ENCODE results near the gene LYPD8.

DNA sequence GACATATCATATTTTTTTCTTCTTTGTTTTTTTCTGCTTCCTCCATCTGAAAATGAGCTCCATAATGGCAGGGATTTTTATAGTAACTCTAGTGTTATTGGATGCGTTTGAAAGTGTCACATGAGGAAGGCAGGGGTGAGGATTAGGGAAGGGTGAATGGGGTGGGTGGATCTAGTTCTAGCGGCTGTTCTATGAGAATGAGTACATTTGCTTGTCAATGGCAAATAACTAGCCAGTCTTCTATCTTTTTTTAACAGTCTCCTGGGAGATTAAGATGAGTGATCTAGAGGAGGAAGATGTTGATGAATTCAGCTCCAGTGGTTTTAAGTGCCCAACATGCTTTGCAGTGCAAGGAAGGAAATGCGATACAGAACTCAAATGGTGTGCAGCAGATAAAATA, 58.8 kb downstream of the LYPD8 start:
- TF ChIP-seq, protein P1, sequence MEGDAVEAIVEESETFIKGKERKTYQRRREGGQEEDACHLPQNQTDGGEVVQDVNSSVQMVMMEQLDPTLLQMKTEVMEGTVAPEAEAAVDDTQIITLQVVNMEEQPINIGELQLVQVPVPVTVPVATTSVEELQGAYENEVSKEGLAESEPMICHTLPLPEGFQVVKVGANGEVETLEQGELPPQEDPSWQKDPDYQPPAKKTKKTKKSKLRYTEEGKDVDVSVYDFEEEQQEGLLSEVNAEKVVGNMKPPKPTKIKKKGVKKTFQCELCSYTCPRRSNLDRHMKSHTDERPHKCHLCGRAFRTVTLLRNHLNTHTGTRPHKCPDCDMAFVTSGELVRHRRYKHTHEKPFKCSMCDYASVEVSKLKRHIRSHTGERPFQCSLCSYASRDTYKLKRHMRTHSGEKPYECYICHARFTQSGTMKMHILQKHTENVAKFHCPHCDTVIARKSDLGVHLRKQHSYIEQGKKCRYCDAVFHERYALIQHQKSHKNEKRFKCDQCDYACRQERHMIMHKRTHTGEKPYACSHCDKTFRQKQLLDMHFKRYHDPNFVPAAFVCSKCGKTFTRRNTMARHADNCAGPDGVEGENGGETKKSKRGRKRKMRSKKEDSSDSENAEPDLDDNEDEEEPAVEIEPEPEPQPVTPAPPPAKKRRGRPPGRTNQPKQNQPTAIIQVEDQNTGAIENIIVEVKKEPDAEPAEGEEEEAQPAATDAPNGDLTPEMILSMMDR (IDR thresholded peaks at IDR 0.05) = no peak
- TF ChIP-seq, protein P2, sequence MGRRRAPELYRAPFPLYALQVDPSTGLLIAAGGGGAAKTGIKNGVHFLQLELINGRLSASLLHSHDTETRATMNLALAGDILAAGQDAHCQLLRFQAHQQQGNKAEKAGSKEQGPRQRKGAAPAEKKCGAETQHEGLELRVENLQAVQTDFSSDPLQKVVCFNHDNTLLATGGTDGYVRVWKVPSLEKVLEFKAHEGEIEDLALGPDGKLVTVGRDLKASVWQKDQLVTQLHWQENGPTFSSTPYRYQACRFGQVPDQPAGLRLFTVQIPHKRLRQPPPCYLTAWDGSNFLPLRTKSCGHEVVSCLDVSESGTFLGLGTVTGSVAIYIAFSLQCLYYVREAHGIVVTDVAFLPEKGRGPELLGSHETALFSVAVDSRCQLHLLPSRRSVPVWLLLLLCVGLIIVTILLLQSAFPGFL (CRISPR knock-in tag; IDR thresholded peaks at IDR 0.05; ENCODE audit: borderline replicate concordance) = no peak
- TF ChIP-seq CBFB (CRISPR knock-in tag; IDR thresholded peaks at IDR 0.05; ENCODE audit: low read depth) (no peak), NFE2L1 (CRISPR knock-in tag; IDR thresholded peaks at IDR 0.05) (no peak), SMAD4 (CRISPR knock-in tag; IDR thresholded peaks at IDR 0.05) (no peak), MXD4 (CRISPR knock-in tag; IDR thresholded peaks at IDR 0.05; ENCODE audit: borderline replicate concordance) (no peak), ATF2 (CRISPR knock-in tag; IDR thresholded peaks at IDR 0.05; ENCODE audit: borderline replicate concordance, low read depth) (no peak), FOXP1 (CRISPR knock-in tag; IDR thresholded peaks at IDR 0.05; ENCODE audit: borderline replicate concordance) (no peak), ATF3 (CRISPR knock-in tag; conservative IDR thresholded peaks at IDR 0.05) (no peak), ESRRA (CRISPR knock-in tag; IDR thresholded peaks at IDR 0.05; ENCODE audit: borderline replicate concordance) (no peak), ARID4B (CRISPR knock-in tag; IDR thresholded peaks at IDR 0.05; ENCODE audit: borderline replicate concordance) (no peak)
- TF ChIP-seq, protein P3, sequence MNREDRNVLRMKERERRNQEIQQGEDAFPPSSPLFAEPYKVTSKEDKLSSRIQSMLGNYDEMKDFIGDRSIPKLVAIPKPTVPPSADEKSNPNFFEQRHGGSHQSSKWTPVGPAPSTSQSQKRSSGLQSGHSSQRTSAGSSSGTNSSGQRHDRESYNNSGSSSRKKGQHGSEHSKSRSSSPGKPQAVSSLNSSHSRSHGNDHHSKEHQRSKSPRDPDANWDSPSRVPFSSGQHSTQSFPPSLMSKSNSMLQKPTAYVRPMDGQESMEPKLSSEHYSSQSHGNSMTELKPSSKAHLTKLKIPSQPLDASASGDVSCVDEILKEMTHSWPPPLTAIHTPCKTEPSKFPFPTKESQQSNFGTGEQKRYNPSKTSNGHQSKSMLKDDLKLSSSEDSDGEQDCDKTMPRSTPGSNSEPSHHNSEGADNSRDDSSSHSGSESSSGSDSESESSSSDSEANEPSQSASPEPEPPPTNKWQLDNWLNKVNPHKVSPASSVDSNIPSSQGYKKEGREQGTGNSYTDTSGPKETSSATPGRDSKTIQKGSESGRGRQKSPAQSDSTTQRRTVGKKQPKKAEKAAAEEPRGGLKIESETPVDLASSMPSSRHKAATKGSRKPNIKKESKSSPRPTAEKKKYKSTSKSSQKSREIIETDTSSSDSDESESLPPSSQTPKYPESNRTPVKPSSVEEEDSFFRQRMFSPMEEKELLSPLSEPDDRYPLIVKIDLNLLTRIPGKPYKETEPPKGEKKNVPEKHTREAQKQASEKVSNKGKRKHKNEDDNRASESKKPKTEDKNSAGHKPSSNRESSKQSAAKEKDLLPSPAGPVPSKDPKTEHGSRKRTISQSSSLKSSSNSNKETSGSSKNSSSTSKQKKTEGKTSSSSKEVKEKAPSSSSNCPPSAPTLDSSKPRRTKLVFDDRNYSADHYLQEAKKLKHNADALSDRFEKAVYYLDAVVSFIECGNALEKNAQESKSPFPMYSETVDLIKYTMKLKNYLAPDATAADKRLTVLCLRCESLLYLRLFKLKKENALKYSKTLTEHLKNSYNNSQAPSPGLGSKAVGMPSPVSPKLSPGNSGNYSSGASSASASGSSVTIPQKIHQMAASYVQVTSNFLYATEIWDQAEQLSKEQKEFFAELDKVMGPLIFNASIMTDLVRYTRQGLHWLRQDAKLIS (CRISPR knock-in tag; IDR thresholded peaks at IDR 0.05; ENCODE audit: borderline replicate concordance) = no peak
- TF ChIP-seq, protein P4, sequence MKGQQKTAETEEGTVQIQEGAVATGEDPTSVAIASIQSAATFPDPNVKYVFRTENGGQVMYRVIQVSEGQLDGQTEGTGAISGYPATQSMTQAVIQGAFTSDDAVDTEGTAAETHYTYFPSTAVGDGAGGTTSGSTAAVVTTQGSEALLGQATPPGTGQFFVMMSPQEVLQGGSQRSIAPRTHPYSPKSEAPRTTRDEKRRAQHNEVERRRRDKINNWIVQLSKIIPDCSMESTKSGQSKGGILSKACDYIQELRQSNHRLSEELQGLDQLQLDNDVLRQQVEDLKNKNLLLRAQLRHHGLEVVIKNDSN (CRISPR knock-in tag; IDR thresholded peaks at IDR 0.05) = no peak
- TF ChIP-seq, protein P5, sequence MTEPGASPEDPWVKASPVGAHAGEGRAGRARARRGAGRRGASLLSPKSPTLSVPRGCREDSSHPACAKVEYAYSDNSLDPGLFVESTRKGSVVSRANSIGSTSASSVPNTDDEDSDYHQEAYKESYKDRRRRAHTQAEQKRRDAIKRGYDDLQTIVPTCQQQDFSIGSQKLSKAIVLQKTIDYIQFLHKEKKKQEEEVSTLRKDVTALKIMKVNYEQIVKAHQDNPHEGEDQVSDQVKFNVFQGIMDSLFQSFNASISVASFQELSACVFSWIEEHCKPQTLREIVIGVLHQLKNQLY (CRISPR knock-in tag; IDR thresholded peaks at IDR 0.05) = no peak
